ENCODE results near the gene GGCX. TPM values are rescaled to one million over a fixed set of nuclear protein-coding genes. Genes with fewer than 3 reads are reported as not detected.

The GGCX gene
- total and polyA plus RNA-seq, 3 experiments from 2014 or later = 15.7 to 23.3 (median 22.3) TPM

DNA sequence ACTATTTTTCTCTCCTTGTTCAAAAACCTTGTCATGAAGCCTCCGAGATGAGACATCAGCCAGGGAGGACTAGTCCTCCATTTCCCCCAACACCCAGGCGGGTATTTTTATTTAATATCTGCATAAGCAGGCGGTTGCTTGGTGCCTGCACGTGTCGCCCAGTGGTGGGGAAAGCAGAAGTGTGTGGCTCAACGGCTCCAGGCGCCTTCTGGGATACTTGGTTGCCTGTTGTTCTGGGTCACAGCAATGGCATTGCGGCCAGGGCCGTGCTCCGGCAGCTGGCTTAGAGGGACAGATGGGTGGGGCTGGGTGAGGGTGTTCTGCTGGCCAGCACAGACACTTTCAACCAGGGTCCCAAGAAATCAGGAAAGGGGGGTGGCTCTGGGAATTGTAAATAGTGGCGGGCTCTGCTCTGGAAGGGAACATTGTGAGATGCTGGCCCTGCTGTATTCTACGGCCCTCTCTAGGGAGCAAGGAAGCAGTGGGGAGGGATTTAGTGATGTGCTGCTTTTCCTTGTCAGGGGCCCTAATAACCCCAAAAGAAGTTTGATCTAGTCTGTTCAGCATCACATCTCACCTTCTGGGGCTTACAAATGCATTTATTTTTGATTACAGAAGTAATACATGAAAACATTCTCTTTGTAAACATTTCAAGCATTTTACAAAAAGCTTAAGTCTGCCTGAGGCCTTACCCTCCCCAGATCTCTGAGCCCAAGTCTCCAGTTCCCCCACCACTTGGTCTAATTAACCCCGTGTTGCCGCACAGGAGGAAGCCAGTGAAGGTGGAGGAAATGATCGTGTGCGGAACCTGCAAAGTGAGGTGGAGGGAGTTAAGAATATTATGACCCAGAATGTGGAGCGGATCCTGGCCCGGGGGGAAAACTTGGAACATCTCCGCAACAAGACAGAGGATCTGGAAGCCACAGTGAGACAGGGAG lies 17.2 kb upstream of the GGCX start:
- H3K4me3 Mint-ChIP-seq = peak overlapping the region; percentile 86 to 98 (median 97)
- Histone ChIP-seq H3K27me3 (ENCODE audit: insufficient read depth, low read length, poor library complexity, severe bottlenecking) (no peaks in the 10 kb centered on the region), H3K4me3 (ENCODE audit: low read length) (peak overlapping the region; percentile 78), H3K4me1 (ENCODE audit: insufficient read depth, low read length) (peaks cover 42% of the 10 kb centered on the region), H3K36me3 (ENCODE audit: insufficient read depth, low read length) (peaks cover 4% of the 10 kb centered on the region), H3K9me3 (ENCODE audit: low read length) (no peaks in the 10 kb centered on the region), H3K27ac (ENCODE audit: low read depth, low read length) (peak overlapping the region; percentile 73)
- CTCF ChIA-PET = interaction anchor here (1.7 to 2.4 kb wide), 3 partner anchors 24 to 159 kb away, joined by 5 to 7 read pairs (median 5); partner anchors contain the start of genes SH2D6 and TMEM150A
- no peaks in the 10 kb centered on the region for H3K9me3 Mint-ChIP-seq
- H3K4me1 Mint-ChIP-seq = peaks cover 37 to 50% (median 41%) of the 10 kb centered on the region in 3 donors
- H3K27ac Mint-ChIP-seq = peak overlapping the region; percentile 84 to 99 (median 94)
- POLR2A ChIA-PET = interaction anchor here (0.9 to 1.8 kb wide), 2 partner anchors 11 to 17 kb away, joined by 3 to 5 read pairs; partner anchors contain the start of gene RNF181
- peak in 1 of 5 donors; percentile 20 for DNase-seq
- peaks cover 6 to 45% (median 6%) of the 10 kb centered on the region in 3 donors for H3K36me3 Mint-ChIP-seq
- no peaks in the 10 kb centered on the region for H3K27me3 Mint-ChIP-seq

- Mint-ChIP-seq H3K27ac (peak within 1 kb of the TSS; percentile 84 to 99 (median 94)), H3K4me3 (peak within 1 kb of the TSS; percentile 86 to 98 (median 97)), H3K36me3 (peaks cover 6 to 37% (median 6%) of the 10 kb centered on the region in 3 donors), H3K9me3 (no peaks in the 10 kb centered on the region), H3K4me1 (peaks cover 33 to 46% (median 38%) of the 10 kb centered on the region in 3 donors), H3K27me3 (no peaks in the 10 kb centered on the region)
- Histone ChIP-seq H3K27ac (ENCODE audit: low read depth, low read length) (peak within 1 kb of the TSS; percentile 73), H3K27me3 (ENCODE audit: insufficient read depth, low read length, poor library complexity, severe bottlenecking) (no peaks in the 10 kb centered on the region), H3K9me3 (ENCODE audit: low read length) (no peaks in the 10 kb centered on the region), H3K36me3 (ENCODE audit: insufficient read depth, low read length) (peaks cover 4% of the 10 kb centered on the region), H3K4me1 (ENCODE audit: insufficient read depth, low read length) (peaks cover 34% of the 10 kb centered on the region), H3K4me3 (ENCODE audit: low read length) (peak within 1 kb of the TSS; percentile 78)
- CTCF ChIA-PET = interaction anchor here (0.7 to 2.4 kb wide), 4 partner anchors 25 to 467 kb away, joined by 3 to 7 read pairs (median 5); partner anchors contain the start of genes SH2D6 and TMEM150A
- POLR2A ChIA-PET = interaction anchor here (0.7 to 1.8 kb wide), 5 partner anchors 11 to 671 kb away, joined by 3 to 8 read pairs (median 5); partner anchors contain the start of gene RNF181
- peak; percentile 44 to 76 (median 58) for DNase-seq
Measured at GRCh38 chr2:85577386-85578242, 16.3 kb upstream of the GGCX start, which contains the start of gene VAMP8. VAMP8 (plus strand) TSS chr2:85577586; CDS start chr2:85577647, 61 bp downstream.

DNA sequence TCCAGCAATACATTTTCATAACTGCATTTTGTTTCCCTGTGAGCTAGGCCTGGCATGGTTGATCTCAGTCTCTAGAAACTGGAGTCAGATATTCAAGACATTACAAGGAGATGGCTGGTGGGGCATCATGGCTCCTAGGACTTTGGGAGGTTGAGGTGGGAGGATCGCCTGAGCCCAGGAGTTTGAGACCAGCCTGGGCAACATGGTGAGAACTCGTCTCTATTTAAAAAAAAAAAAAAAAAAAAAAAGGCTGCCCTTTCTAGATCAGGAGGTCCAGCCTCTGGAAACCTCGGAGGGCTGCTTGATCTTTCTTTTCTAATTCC lies 15.7 kb upstream of the GGCX start:
- peak overlapping the region; percentile 86 to 98 (median 97) for H3K4me3 Mint-ChIP-seq
- Histone ChIP-seq H3K27me3 (ENCODE audit: insufficient read depth, low read length, poor library complexity, severe bottlenecking) (no peaks in the 10 kb centered on the region), H3K27ac (ENCODE audit: low read depth, low read length) (peak overlapping the region; percentile 73), H3K4me1 (ENCODE audit: insufficient read depth, low read length) (peaks cover 34% of the 10 kb centered on the region), H3K9me3 (ENCODE audit: low read length) (no peaks in the 10 kb centered on the region), H3K36me3 (ENCODE audit: insufficient read depth, low read length) (peaks cover 4% of the 10 kb centered on the region), H3K4me3 (ENCODE audit: low read length) (no peak overlapping the region)
- peaks cover 33 to 42% (median 35%) of the 10 kb centered on the region in 3 donors for H3K4me1 Mint-ChIP-seq
- H3K27ac Mint-ChIP-seq = peak overlapping the region; percentile 84 to 99 (median 94)
- DNase-seq = no peak
- ChIA-PET POLR2A (interaction anchor here (0.7 to 1.8 kb wide), 5 partner anchors 12 to 670 kb away, joined by 3 to 8 read pairs (median 5); partner anchors contain the start of gene RNF181), CTCF (interaction anchor here (0.7 to 1.9 kb wide), 5 partner anchors 25 to 468 kb away, joined by 3 to 5 read pairs (median 3); partner anchors contain the start of gene TMEM150A)
- peaks cover 6 to 32% (median 6%) of the 10 kb centered on the region in 3 donors for H3K36me3 Mint-ChIP-seq
- no peaks in the 10 kb centered on the region for H3K27me3 Mint-ChIP-seq
- H3K9me3 Mint-ChIP-seq = no peaks in the 10 kb centered on the region

- no peak for DNase-seq
- H3K36me3 Mint-ChIP-seq = peaks cover 0 to 24% (median 0%) of the 10 kb centered on the region in 3 donors
- POLR2A ChIA-PET = no interaction called here
Measured at GRCh38 chr2:85575739-85576138, 14.4 kb upstream of the GGCX start.

GRCh38 chr2:85566265-85566664 lies 5.0 kb upstream of the GGCX start:
- Mint-ChIP-seq H3K27ac (no peak overlapping the region), H3K4me3 (peak overlapping the region in 1 of 7 donors; percentile 16), H3K27me3 (peaks cover 0 to 4% of the 10 kb centered on the region in 2 donors), H3K36me3 (peaks cover 0 to 4% (median 1%) of the 10 kb centered on the region in 3 donors), H3K9me3 (no peaks in the 10 kb centered on the region), H3K4me1 (peaks cover 5 to 6% (median 5%) of the 10 kb centered on the region in 3 donors)
- H3K9me3 ChIP-seq (ENCODE audit: low read length) = no peaks in the 10 kb centered on the region
- no peaks in the 10 kb centered on the region for H3K27me3 ChIP-seq (ENCODE audit: insufficient read depth, low read length, poor library complexity, severe bottlenecking)
- no peaks in the 10 kb centered on the region for H3K4me1 ChIP-seq (ENCODE audit: insufficient read depth, low read length)
- no peaks in the 10 kb centered on the region for H3K36me3 ChIP-seq (ENCODE audit: insufficient read depth, low read length)
- no peak for DNase-seq
- H3K27ac ChIP-seq (ENCODE audit: low read depth, low read length) = no peak overlapping the region
- ChIA-PET POLR2A (no interaction called here), CTCF (no interaction called here)
- H3K4me3 ChIP-seq (ENCODE audit: low read length) = no peak overlapping the region

More at GRCh38 chr2:85575739-85576138, 14.4 kb upstream of the GGCX start:
- peaks cover 34% of the 10 kb centered on the region for H3K4me1 ChIP-seq (ENCODE audit: insufficient read depth, low read length)
- peak overlapping the region in 2 of 7 donors; percentile 55 to 75 for H3K4me3 Mint-ChIP-seq
- CTCF ChIA-PET = interaction anchor here (0.6 kb wide), 1 partner anchor 12 kb away, joined by 3 read pairs; no protein-coding TSS in a partner anchor
- H3K9me3 ChIP-seq (ENCODE audit: low read length) = no peaks in the 10 kb centered on the region
- H3K27me3 ChIP-seq (ENCODE audit: insufficient read depth, low read length, poor library complexity, severe bottlenecking) = no peaks in the 10 kb centered on the region
- no peaks in the 10 kb centered on the region for H3K27me3 Mint-ChIP-seq
- no peak overlapping the region for H3K4me3 ChIP-seq (ENCODE audit: low read length)
- peaks cover 27 to 35% (median 30%) of the 10 kb centered on the region in 3 donors for H3K4me1 Mint-ChIP-seq
- peak overlapping the region in 1 of 8 donors; percentile 12 for H3K27ac Mint-ChIP-seq
- H3K27ac ChIP-seq (ENCODE audit: low read depth, low read length) = no peak overlapping the region
- H3K9me3 Mint-ChIP-seq = no peaks in the 10 kb centered on the region
- no peaks in the 10 kb centered on the region for H3K36me3 ChIP-seq (ENCODE audit: insufficient read depth, low read length)

DNA sequence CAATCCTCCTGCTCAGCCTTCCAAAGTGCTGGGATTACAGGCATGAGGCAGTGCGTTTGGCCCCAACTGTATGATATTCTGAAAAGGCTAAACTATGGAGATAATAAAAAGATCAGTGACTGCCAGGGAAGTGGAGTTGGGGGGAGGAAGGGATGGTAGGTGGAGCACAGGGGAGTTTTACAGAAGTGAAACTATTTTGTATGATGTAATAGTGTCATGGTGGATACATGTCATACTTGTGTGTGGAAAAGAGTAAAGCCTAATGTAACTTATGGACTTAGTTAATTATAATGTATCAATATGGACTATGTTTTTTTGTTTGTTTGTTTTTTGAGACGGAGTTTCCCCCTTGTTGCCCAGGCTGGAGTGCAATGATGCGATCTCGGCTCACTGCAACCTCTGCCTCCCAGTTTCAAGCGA lies 2.9 kb upstream of the GGCX start:
- Mint-ChIP-seq H3K4me3 (peak overlapping the region in 4 of 7 donors; percentile 13 to 76 (median 47)), H3K27ac (no peak overlapping the region)

DNA sequence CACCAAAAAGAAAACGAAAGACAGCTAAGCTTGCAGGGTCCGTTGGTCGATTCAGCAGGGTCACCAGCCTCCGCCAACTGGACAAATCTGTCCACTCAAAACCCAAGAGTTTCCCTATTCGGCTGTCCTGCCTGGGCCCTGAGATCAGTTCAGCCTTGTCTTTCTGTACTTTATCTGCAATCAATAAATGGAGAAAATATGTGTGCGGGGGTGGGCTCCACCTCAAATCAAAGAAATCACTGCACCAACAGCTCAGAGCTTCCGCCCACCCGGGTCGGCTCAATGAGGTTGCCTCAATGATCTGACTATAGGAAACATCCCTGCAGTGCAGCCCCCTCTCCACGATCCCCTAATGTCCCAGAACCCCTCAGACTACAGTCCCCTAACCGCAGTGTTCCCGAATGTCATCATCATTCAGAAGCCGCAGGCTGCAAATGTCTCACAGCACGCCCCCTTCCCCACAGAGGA lies 447 bp downstream of the GGCX start:
- Histone ChIP-seq H3K4me3 (ENCODE audit: low read length) (peak overlapping the region; percentile 87), H3K27me3 (ENCODE audit: insufficient read depth, low read length, poor library complexity, severe bottlenecking) (no peaks in the 10 kb centered on the region), H3K9me3 (ENCODE audit: low read length) (no peaks in the 10 kb centered on the region), H3K27ac (ENCODE audit: low read depth, low read length) (peak overlapping the region; percentile 88), H3K36me3 (ENCODE audit: insufficient read depth, low read length) (no peaks in the 10 kb centered on the region), H3K4me1 (ENCODE audit: insufficient read depth, low read length) (peaks cover 12% of the 10 kb centered on the region)
- Mint-ChIP-seq H3K27me3 (no peaks in the 10 kb centered on the region), H3K4me1 (peaks cover 27 to 31% (median 30%) of the 10 kb centered on the region in 3 donors), H3K9me3 (no peaks in the 10 kb centered on the region), H3K36me3 (peaks cover 0 to 33% (median 4%) of the 10 kb centered on the region in 3 donors), H3K4me3 (peak overlapping the region; percentile 95 to 98 (median 97)), H3K27ac (peak overlapping the region; percentile 90 to 98 (median 96))
- ChIA-PET CTCF (interaction anchor here (0.7 to 14.9 kb wide), 5 partner anchors 9 to 208 kb away, joined by 3 to 327 read pairs (median 3); partner anchors contain the start of gene SH2D6), POLR2A (interaction anchor here (0.7 to 2.4 kb wide), 7 partner anchors 10 to 142 kb away, joined by 3 to 13 read pairs (median 5); partner anchors contain the start of genes MAT2A, RNF181, SH2D6 and USP39)
- no peak for DNase-seq

More for the DNA sequence above, 2.9 kb upstream of the GGCX start:
- Mint-ChIP-seq H3K4me1 (peaks cover 23 to 26% (median 23%) of the 10 kb centered on the region in 3 donors), H3K9me3 (no peaks in the 10 kb centered on the region), H3K27me3 (no peaks in the 10 kb centered on the region), H3K36me3 (peaks cover 0 to 7% (median 1%) of the 10 kb centered on the region in 3 donors)
- no peaks in the 10 kb centered on the region for H3K36me3 ChIP-seq (ENCODE audit: insufficient read depth, low read length)
- no peak overlapping the region for H3K4me3 ChIP-seq (ENCODE audit: low read length)
- H3K9me3 ChIP-seq (ENCODE audit: low read length) = no peaks in the 10 kb centered on the region
- H3K27me3 ChIP-seq (ENCODE audit: insufficient read depth, low read length, poor library complexity, severe bottlenecking) = no peaks in the 10 kb centered on the region
- ChIA-PET CTCF (interaction anchor here (1.0 kb wide), 1 partner anchor 143 kb away, joined by 3 read pairs; no protein-coding TSS in a partner anchor), POLR2A (interaction anchor here (0.6 kb wide), 1 partner anchor 21 kb away, joined by 4 read pairs; no protein-coding TSS in a partner anchor)
- H3K27ac ChIP-seq (ENCODE audit: low read depth, low read length) = no peak overlapping the region
- H3K4me1 ChIP-seq (ENCODE audit: insufficient read depth, low read length) = peaks cover 12% of the 10 kb centered on the region
- DNase-seq = no peak
